K562 (cell line): ENCODE results near the gene CTTNBP2. TPM values are rescaled to one million over a fixed set of nuclear protein-coding genes. Genes with fewer than 3 reads are reported as not detected.

Experiments
- ATAC-seq: fragments of 200-7000 bp; cut with Tn5 transposase; 3 replicates; pipeline ENCODE4 v1.9.1; 2020; ENCODE audit warnings: moderate library complexity
- BruUV-seq: library from RNA; stranded (reverse); fragments of 400-500 nt; replicated peaks from 2 replicates; lab custom pipeline; 2021; lab: Mats Ljungman, UMichigan
- CTCF ChIA-PET: fragments of 300-600 bp; formaldehyde crosslinking; extraction: SDS; loops from one replicate; lab custom pipeline; 2021; ENCODE audit warnings: low intra/inter-chr PET ratio; lab: Yijun Ruan, JAX
- POLR2A ChIA-PET: fragments of 300-600, 350-650 bp; sonication (Branson Sonifier 250); formaldehyde crosslinking; extraction: SDS; loops from one replicate; lab custom pipeline; 2021; ENCODE audit warnings: antibody characterized with exemption, inconsistent platforms; lab: Yijun Ruan, JAX
- DNase-seq, 4 experiments: peaks; one replicate each; pipeline versions ENCODE4 v3.0.0 to v3.0.0-alpha.2; 2011 to 2018; ENCODE audit warnings: low spot score in 3 of 4, mixed read lengths in 3 of 4; ENCODE audit errors: extremely low read depth in 1 of 4
- FAIRE-seq: peaks from 2 replicates; lab custom pipeline; 2011; peaks lifted over from hg19 to GRCh38; lab: Jason Lieb, UNC
- H2AFZ ChIP-seq: 2 replicates; pipeline ENCODE4 v1.6.0; 2011; ENCODE audit warnings: low read depth, low read length, control low read depth, inconsistent platforms
- H3K27ac ChIP-seq: fragments of 200-600 bp; 3 replicates; pipeline ENCODE4 v1.8.0; 2011; ENCODE audit warnings: low read depth, mild to moderate bottlenecking, control low read depth, inconsistent platforms, low read length, moderate library complexity, mixed read lengths; ENCODE audit errors: extremely low read depth
- H3K27me3 ChIP-seq, 2 experiments: fragments of 300-600 bp in 1 of 2; 2 replicates in 1 of 2; 3 replicates in 1 of 2; pipeline versions ENCODE4 v1.6.0 to v1.8.0; 2011; ENCODE audit warnings: inconsistent platforms in 2 of 2, low read length in 2 of 2, mild to moderate bottlenecking in 1 of 2, mixed read lengths in 1 of 2, moderate library complexity in 1 of 2; ENCODE audit not compliant: control insufficient read depth in 2 of 2, insufficient read depth in 2 of 2
- H3K36me3 ChIP-seq: fragments of 300-600 bp; 3 replicates; pipeline ENCODE4 v1.8.0; 2011; ENCODE audit warnings: mild to moderate bottlenecking, low read length, inconsistent platforms; ENCODE audit not compliant: control insufficient read depth, insufficient read depth
- H3K4me1 ChIP-seq, 2 experiments: fragments of 200-600 bp in 1 of 2; replicated peaks in 1 of 2; 2 replicates in 1 of 2; 3 replicates in 1 of 2; pipeline versions ENCODE4 v1.5.1 to v1.8.0; 2011; ENCODE audit warnings: inconsistent platforms in 2 of 2, low read length in 2 of 2, mild to moderate bottlenecking in 1 of 2, mixed read lengths in 1 of 2, moderate library complexity in 1 of 2; ENCODE audit not compliant: control insufficient read depth in 2 of 2, insufficient read depth in 2 of 2
- H3K4me2 ChIP-seq: 2 replicates; pipeline ENCODE4 v1.6.1; 2011; ENCODE audit warnings: low read length, control low read depth, inconsistent platforms, mixed read lengths; ENCODE audit not compliant: insufficient read depth
- H3K4me3 ChIP-seq: fragments of 200-600 bp; sonication (generic), shearing (Covaris generic); 2 replicates; pipeline ENCODE4 v1.5.1; 2016; ENCODE audit warnings: control low read depth, inconsistent platforms
- H3K79me2 ChIP-seq: fragments of 200-600 bp; 3 replicates; pipeline ENCODE4 v1.8.0; 2011; ENCODE audit warnings: low read length, inconsistent platforms; ENCODE audit not compliant: control insufficient read depth, insufficient read depth
- H3K9ac ChIP-seq, 2 experiments: 2 replicates each; pipeline versions ENCODE4 v1.6.0 to v1.6.1; 2011; ENCODE audit warnings: low read depth in 2 of 2, low read length in 2 of 2, control low read depth in 1 of 2, inconsistent platforms in 1 of 2, mild to moderate bottlenecking in 1 of 2, mixed read lengths in 1 of 2; ENCODE audit not compliant: insufficient read depth in 1 of 2
- H3K9me1 ChIP-seq: one replicate; pipeline ENCODE4 v1.6.0; 2011; ENCODE audit warnings: inconsistent platforms, mild to moderate bottlenecking, low read length, moderate library complexity; ENCODE audit not compliant: control insufficient read depth, insufficient read depth
- H3K9me3 ChIP-seq: replicated peaks from 2 replicates; pipeline ENCODE4 v1.5.1; 2011; ENCODE audit warnings: low read depth, low read length, inconsistent platforms; ENCODE audit not compliant: control insufficient read depth, insufficient read depth
- H4K20me1 ChIP-seq: replicated peaks from 2 replicates; pipeline ENCODE4 v1.6.1; 2011; ENCODE audit warnings: low read length, inconsistent platforms, mixed read lengths; ENCODE audit not compliant: control insufficient read depth, insufficient read depth
- GABPB2 ChIP-seq: fragments of 250-450 bp; sonication (Bioruptor Pico); conservative IDR thresholded peaks from 2 replicates; pipeline ENCODE4 v1.5.1; 2021; ENCODE audit warnings: mild to moderate bottlenecking
- KLF16 ChIP-seq: IDR thresholded peaks from 2 replicates; pipeline ENCODE4 v1.6.1; 2016; ENCODE audit warnings: antibody characterized with exemption
- MTA2 ChIP-seq: fragments of 450-650 bp; IDR thresholded peaks from 2 replicates; pipeline ENCODE4 v1.6.1; 2016; ENCODE audit warnings: low read depth
- MYC ChIP-seq, 2 experiments: fragments of 250-450 bp in 1 of 2; sonication (Bioruptor Pico) in 1 of 2; IDR thresholded peaks; 2 replicates each; pipeline versions ENCODE4 v1.5.1 to v1.6.1; 2012 to 2021; ENCODE audit warnings: low read depth in 2 of 2, borderline replicate concordance in 1 of 2, improper control_type of control experiment in 1 of 2, low read length in 1 of 2, mild to moderate bottlenecking in 1 of 2, moderate library complexity in 1 of 2
- NR2C2 ChIP-seq, 2 experiments: fragments of 200-800 bp in 1 of 2; sonication (Bioruptor generic) in 1 of 2; sonication (generic) in 1 of 2; formaldehyde crosslinking in 1 of 2; IDR thresholded peaks; 2 replicates each; pipeline versions ENCODE4 v1.6.1 to v1.8.0; 2016 to 2022; ENCODE audit warnings: mild to moderate bottlenecking in 1 of 2, missing compliant biosample characterization in 1 of 2, missing genetic modification characterization in 1 of 2, missing genetic modification reagents in 1 of 2
- PHF21A ChIP-seq: fragments of 450-650 bp; IDR thresholded peaks from 2 replicates; pipeline ENCODE4 v1.6.1; 2017; ENCODE audit warnings: low read depth, borderline replicate concordance
- PHTF2 ChIP-seq: fragments of 250-450 bp; sonication (Bioruptor Pico); IDR thresholded peaks from 2 replicates; pipeline ENCODE4 v1.5.0; 2021; ENCODE audit warnings: mild to moderate bottlenecking
- RFX7 ChIP-seq: fragments of 250-450 bp; sonication (Bioruptor Pico); IDR thresholded peaks from 2 replicates; pipeline ENCODE4 v1.5.1; 2021; ENCODE audit warnings: mild to moderate bottlenecking
- ZBTB7A ChIP-seq: IDR thresholded peaks from 2 replicates; pipeline ENCODE4 v1.6.1; 2011; ENCODE audit warnings: low read depth, mild to moderate bottlenecking, low read length, moderate library complexity, borderline replicate concordance; ENCODE audit not compliant: control insufficient read depth
- ZFP30 ChIP-seq: fragments of 250-450 bp; sonication (Bioruptor Pico); IDR thresholded peaks from 2 replicates; pipeline ENCODE4 v1.8.0; 2022; ENCODE audit warnings: moderate library complexity, mild to moderate bottlenecking, inconsistent platforms, borderline replicate concordance
- ZNF174 ChIP-seq: fragments of 250-450 bp; sonication (Bioruptor Pico); IDR thresholded peaks from 2 replicates; pipeline ENCODE4 v1.4.0; 2020; ENCODE audit warnings: mild to moderate bottlenecking
- WGBS: fragments of 100-300 bp; shearing (Covaris generic); methylation state at CpG from one replicate; pipeline ENCODE4 v1.1.6; 2016; ENCODE audit warnings: low coverage, mixed read lengths; ENCODE audit not compliant: insufficient coverage; ENCODE audit errors: missing lambda C conversion rate; 5-methylcytosine and 5-hydroxymethylcytosine counted together
- in situ Hi-C: fragments of 300-500 bp; cut with MboI; formaldehyde crosslinking; loops from 4 replicates; pipeline ENCODE4 v1.15.0; 2018; ENCODE audit warnings: inconsistent platforms, mixed read lengths
- intact Hi-C: fragments of 100-400 bp; cut with micrococcal nuclease; formaldehyde crosslinking; loops from 2 replicates; pipeline ENCODE4 v1.14.2; 2022
- polyA plus RNA-seq, 8 experiments: library from polyadenylated mRNA; depleted of rRNA in 4 of 8; stranded (reverse) in 5 of 8; unstranded in 3 of 8; fragments of >200 nt; fragmentation: Nextera tagmentation in 2 of 8; fragmentation: Illumina TruSeq in 1 of 8; extraction: Ambion mirVana in 2 of 8; extraction: Trizol in 1 of 8; gene quantifications; 2 replicates each; pipeline versions ENCODE4 v1.2.1 to v1.2.3, GENCODE V29; 2011 to 2014; ENCODE audit warnings: inconsistent platforms in 1 of 8, missing spikeins in 1 of 8
- total RNA-seq, 7 experiments: library from RNA; depleted of rRNA in 6 of 7; stranded (reverse); fragments of >200 nt in 6 of 7; fragmentation: Illumina TruSeq in 2 of 7; extraction: Trizol in 2 of 7; gene quantifications; 2 replicates each; pipeline versions ENCODE4 v1.2.1 to v1.2.3, GENCODE V29; 2011 to 2021; ENCODE audit warnings: low replicate concordance in 1 of 7
- TF ChIP-seq, protein P1 (sequence below): fragments of 250-450 bp; sonication (Bioruptor Pico); IDR thresholded peaks from 2 replicates; pipeline ENCODE4 v1.5.0; 2021
- TF ChIP-seq, protein P2 (sequence below), 2 experiments: fragments of 250-450 bp in 1 of 2; fragments of 450-650 bp in 1 of 2; sonication (Bioruptor Pico) in 1 of 2; IDR thresholded peaks; 2 replicates each; pipeline versions ENCODE4 v1.6.1 to v1.8.0; 2016 to 2021; ENCODE audit warnings: mild to moderate bottlenecking in 2 of 2, moderate library complexity in 2 of 2, missing compliant biosample characterization in 1 of 2, missing genetic modification characterization in 1 of 2
- TF ChIP-seq, protein P3 (sequence below), 2 experiments: IDR thresholded peaks; 2 replicates each; pipeline ENCODE4 v1.6.1; 2012; ENCODE audit warnings: improper control_type of control experiment in 2 of 2, low read depth in 2 of 2, low read length in 2 of 2, borderline replicate concordance in 1 of 2
- TF ChIP-seq, protein P4 (sequence below): sonication (generic); formaldehyde crosslinking; IDR thresholded peaks from 2 replicates; pipeline ENCODE4 v1.8.0; 2022; ENCODE audit warnings: missing genetic modification reagents, mild to moderate bottlenecking, moderate library complexity, borderline replicate concordance

The CTTNBP2 gene
- total and polyA plus RNA-seq, 9 of the 15 experiments (the other 6 are each of a cell fraction or from before 2014, with no cell fraction given) = 0.05 TPM; not detected in 8

DNA sequence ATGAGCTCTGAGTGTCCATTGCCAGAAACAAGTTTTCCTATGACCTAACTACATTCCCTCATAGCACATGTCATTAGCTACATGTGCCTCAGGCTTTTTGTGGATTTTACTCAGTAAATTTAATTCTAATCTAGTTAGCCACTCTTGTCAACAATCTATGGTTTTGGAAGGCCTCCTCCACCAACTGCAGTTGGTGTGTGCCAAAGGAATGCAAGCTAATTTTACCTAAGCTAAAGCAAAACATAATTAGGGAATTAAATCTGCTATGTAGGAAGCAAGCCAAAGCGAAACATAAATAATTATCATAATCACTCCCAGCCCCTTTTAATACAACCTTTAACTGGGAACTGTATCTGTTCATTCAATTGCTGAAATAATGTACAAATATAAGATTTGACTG lies 3.5 kb upstream of the CTTNBP2 start:
- no peak overlapping the region for H2AFZ ChIP-seq
- no peaks in the 10 kb centered on the region for H4K20me1 ChIP-seq
- WGBS = 0% methylated on average over 1 of the region's 1 CpG
- FAIRE-seq (no peak), DNase-seq (no peak), ATAC-seq (no peak)
- H3K4me2 ChIP-seq = no peak overlapping the region
- in situ Hi-C loops = no loop called here
- intact Hi-C loops = no loop called here
- ChIA-PET POLR2A (interaction anchor here (0.8 to 1.2 kb wide), 3 partner anchors 9 to 19 kb away, joined by 3 read pairs; no protein-coding TSS in a partner anchor), CTCF (no interaction called here)
- no peak overlapping the region for H3K27ac ChIP-seq
- no peaks in the 10 kb centered on the region for H3K79me2 ChIP-seq
- peaks cover 0 to 12% of the 10 kb centered on the region in 2 experiments; a peak in 2 of 5 replicates for H3K4me1 ChIP-seq
- H3K9me3 ChIP-seq = no peaks in the 10 kb centered on the region
- H3K9ac ChIP-seq = no peak overlapping the region
- no peaks in the 10 kb centered on the region for H3K9me1 ChIP-seq
- peaks cover 16 to 25% of the 10 kb centered on the region in 2 experiments; a peak in 4 of 5 replicates for H3K27me3 ChIP-seq
- TF ChIP-seq, protein P1, sequence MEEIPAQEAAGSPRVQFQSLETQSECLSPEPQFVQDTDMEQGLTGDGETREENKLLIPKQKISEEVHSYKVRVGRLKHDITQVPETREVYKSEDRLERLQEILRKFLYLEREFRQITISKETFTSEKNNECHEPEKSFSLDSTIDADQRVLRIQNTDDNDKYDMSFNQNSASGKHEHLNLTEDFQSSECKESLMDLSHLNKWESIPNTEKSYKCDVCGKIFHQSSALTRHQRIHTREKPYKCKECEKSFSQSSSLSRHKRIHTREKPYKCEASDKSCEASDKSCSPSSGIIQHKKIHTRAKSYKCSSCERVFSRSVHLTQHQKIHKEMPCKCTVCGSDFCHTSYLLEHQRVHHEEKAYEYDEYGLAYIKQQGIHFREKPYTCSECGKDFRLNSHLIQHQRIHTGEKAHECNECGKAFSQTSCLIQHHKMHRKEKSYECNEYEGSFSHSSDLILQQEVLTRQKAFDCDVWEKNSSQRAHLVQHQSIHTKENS (CRISPR knock-in tag) = no peak
- TF ChIP-seq ZFP30 (CRISPR knock-in tag) = no peak
- TF ChIP-seq NR2C2 (CRISPR knock-in tag; IDR thresholded peaks at IDR 0.05) = no peak
- TF ChIP-seq NR2C2 (tag; IDR thresholded peaks at IDR 0.05) = no peak
- no peak for TF ChIP-seq PHTF2
- TF ChIP-seq, protein P2, sequence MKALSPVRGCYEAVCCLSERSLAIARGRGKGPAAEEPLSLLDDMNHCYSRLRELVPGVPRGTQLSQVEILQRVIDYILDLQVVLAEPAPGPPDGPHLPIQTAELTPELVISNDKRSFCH (CRISPR knock-in tag; IDR thresholded peaks at IDR 0.05) = no peak
- TF ChIP-seq, protein P2 (tag; IDR thresholded peaks at IDR 0.05) = no peak
- TF ChIP-seq, protein P3, sequence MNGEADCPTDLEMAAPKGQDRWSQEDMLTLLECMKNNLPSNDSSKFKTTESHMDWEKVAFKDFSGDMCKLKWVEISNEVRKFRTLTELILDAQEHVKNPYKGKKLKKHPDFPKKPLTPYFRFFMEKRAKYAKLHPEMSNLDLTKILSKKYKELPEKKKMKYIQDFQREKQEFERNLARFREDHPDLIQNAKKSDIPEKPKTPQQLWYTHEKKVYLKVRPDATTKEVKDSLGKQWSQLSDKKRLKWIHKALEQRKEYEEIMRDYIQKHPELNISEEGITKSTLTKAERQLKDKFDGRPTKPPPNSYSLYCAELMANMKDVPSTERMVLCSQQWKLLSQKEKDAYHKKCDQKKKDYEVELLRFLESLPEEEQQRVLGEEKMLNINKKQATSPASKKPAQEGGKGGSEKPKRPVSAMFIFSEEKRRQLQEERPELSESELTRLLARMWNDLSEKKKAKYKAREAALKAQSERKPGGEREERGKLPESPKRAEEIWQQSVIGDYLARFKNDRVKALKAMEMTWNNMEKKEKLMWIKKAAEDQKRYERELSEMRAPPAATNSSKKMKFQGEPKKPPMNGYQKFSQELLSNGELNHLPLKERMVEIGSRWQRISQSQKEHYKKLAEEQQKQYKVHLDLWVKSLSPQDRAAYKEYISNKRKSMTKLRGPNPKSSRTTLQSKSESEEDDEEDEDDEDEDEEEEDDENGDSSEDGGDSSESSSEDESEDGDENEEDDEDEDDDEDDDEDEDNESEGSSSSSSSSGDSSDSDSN (IDR thresholded peaks at IDR 0.05; ENCODE audit: borderline replicate concordance in 1 of 2, low read depth in 2 of 2, low read length in 2 of 2) = no peak
- no peak for TF ChIP-seq KLF16
- TF ChIP-seq, protein P4, sequence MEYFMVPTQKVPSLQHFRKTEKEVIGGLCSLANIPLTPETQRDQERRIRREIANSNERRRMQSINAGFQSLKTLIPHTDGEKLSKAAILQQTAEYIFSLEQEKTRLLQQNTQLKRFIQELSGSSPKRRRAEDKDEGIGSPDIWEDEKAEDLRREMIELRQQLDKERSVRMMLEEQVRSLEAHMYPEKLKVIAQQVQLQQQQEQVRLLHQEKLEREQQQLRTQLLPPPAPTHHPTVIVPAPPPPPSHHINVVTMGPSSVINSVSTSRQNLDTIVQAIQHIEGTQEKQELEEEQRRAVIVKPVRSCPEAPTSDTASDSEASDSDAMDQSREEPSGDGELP = no peak
- no peak for TF ChIP-seq GABPB2 (CRISPR knock-in tag)
- TF ChIP-seq PHF21A = no peak
- no peak for TF ChIP-seq ZNF174 (CRISPR knock-in tag)
- TF ChIP-seq MTA2 = no peak
- TF ChIP-seq MYC (IDR thresholded peaks at IDR 0.05; ENCODE audit: low read depth, low read length) = no peak
- TF ChIP-seq MYC (CRISPR knock-in tag; IDR thresholded peaks at IDR 0.05; ENCODE audit: borderline replicate concordance, low read depth) = no peak
- TF ChIP-seq RFX7 = no peak
- no peak for TF ChIP-seq ZBTB7A
- no peak overlapping the region for H3K4me3 ChIP-seq
- no TSS peak for BruUV-seq
- no peaks in the 10 kb centered on the region for H3K36me3 ChIP-seq
